NCI-H748 (cell line): ENCODE results near the gene OR1A2.
"Not testable (repeated sequence)": the region's sequence is repeated elsewhere in the genome, so short reads cannot be mapped to it uniquely, and the experiment has no call there.

Experiments
- DNase-seq: peaks from one replicate; lab custom pipeline; 2025; ENCODE audit not compliant: unreplicated experiment; lab: John Stamatoyannopoulos, UW

The OR1A2 gene, protein sequence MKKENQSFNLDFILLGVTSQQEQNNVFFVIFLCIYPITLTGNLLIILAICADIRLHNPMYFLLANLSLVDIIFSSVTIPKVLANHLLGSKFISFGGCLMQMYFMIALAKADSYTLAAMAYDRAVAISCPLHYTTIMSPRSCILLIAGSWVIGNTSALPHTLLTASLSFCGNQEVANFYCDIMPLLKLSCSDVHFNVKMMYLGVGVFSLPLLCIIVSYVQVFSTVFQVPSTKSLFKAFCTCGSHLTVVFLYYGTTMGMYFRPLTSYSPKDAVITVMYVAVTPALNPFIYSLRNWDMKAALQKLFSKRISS

DNA sequence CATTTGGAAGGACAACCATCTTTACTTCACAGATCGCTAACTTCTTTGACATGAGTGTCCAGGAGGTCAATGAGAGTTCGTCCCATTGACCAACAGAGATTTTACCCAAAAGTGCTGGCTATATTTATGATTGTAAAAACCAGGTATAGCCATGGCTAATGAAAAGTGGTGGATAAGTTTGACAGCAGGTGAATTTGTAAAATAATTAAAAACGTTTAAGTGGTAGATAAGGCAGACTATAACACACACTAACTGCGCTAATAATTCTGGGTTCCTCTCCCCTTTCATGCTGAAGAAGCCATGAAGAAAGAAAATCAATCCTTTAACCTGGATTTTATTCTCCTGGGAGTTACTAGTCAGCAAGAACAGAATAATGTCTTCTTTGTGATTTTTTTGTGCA lies at the start of gene OR1A2:
TSS of gene OR1A2 (plus strand) at position 301 of the 400 bp plus-strand sequence. CDS start at position 301, 0 bp downstream.
- DNase-seq: no peak

DNA sequence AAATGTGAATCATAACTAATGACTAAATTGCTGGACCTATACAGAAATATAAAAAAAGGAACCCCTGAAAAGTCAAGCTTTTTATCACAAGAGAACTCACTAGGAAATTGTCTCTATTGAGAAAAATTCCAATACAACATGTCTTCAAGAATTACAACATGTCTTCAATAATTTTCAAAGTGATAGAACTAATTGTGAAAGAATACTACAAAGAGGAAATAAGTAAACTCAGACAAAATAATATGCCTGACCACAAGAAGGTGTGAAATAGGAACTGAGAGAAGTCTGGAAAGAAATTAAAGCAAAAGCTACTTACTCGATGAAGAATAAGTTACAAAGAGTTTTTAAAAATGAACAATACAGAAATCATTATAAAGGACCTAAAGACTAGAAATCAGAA lies 40.1 kb upstream of the OR1A2 start:
- no peak for DNase-seq

DNA sequence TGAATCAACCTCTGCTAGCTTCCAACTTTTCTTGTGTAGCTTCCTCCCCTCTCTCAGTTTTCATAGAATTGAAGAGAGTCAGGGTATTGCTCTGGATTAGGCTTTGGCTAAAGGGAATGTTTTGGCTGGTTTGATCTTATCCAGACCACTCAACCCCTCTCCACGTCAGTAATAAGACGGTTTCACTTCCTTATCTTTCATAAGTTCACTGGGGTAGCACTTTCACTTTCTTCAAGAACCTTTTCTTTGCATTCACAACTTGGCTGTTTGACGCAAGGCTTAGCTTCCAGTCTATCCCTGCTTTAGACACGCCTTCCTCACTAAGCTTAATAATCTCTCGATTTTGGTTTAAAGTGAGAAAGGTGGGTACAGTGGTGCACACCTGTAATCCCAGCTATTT lies 29.7 kb upstream of the OR1A2 start:
- no peak for DNase-seq

DNA sequence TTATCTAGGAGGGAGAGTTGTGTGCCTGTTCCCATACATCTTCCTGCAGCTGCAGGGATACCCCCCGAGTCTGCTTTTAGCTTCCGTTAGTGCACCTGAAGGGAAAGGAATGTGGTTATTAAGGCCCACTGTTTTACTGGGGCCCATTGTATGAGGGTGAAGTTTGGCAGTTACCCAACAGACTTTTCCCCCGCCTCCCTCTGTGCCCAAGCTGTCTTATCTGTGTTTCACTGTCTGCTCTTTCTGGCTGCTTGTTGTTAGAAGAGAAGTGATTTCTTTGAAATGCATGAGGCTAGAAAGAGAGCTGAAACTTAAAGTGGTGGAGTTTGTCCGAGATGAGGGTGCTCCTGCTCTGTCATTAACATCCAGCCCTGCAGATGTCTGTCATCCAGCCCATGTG lies 7.4 kb upstream of the OR1A2 start:
- no peak for DNase-seq

DNA sequence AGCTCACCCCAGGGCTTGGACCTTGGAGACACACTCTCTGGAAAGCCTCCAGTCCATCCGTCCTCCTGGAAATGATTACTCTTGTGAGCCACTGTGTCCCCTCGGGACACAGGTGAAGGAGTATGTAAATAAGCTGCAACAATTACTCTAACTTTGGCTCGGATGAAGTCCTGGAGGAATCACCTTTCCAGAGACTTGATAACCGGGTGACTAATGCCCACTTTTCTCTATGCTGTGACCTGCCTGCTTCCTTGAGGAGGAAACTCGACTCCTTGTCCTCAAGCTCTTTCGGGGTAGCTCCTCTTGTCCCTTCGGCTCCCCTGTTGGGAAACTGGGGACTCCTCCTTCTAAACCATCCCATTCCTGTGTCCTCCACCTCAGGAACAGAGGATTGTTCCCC lies 10.0 kb downstream of the OR1A2 start, which contains the start of gene OR1A1:
TSS of gene OR1A1 (plus strand) at position 301 of the 400 bp plus-strand sequence. CDS start 7,954 bp downstream, outside the sequence.
- DNase-seq: no peak

DNA sequence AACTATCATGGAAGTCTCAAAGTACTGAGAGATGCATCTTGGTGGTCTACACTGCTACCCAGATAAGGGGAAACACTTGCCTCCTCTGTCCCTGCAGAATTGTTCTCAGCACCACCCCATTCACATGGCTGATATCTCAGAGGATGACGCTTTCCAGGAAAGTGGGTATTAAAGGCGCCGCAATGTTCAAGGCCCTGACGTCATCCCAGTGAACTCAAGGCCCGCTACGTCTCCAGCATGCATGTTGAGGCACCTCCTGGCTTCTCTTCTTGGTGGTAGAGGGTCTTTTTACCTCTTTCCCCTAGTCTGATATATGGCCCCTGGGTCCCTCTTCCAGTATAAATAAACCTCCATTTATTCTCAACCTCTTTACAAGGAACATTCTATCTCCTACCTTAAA lies 11.2 kb downstream of the OR1A2 start:
- no peak for DNase-seq

DNA sequence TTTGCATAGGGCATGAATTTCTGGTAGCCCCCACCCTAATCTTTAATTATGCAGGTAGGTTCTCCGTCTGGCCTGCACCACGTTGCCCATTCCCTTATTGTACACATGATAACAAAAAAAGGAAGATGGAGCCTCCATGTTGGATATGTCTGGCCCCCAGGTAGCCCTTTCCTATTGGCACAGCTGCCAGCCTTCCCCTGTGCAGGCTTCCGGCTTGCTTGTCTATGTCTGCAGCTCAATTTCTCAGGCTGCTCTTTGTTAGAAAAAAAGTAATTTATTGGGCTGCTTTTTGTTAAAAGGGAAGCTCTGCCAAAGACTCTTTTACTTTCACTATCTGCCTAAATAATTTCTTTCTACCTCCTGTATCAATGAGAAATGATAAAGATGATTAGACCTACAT lies 15.7 kb downstream of the OR1A2 start:
- no peak for DNase-seq

DNA sequence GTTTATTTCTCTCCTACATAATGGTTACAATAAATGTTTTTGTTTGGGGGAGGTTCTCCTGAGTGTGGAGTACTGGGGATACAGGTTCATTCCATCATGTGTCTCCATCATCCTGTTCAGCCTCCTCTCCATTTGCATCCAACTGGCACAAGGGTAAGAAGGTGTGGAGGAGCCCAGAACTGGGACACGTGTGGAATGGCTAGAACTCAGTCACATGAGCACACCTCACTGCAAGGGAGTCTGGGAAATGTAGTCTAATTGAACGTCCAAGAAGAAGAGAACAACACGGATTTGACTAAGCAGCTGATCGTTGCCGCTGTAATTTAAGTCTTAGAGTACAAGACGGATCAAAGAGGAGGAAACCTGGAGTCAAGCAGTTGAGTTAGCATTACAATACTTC lies 16.3 kb downstream of the OR1A2 start:
- no peak for DNase-seq

DNA sequence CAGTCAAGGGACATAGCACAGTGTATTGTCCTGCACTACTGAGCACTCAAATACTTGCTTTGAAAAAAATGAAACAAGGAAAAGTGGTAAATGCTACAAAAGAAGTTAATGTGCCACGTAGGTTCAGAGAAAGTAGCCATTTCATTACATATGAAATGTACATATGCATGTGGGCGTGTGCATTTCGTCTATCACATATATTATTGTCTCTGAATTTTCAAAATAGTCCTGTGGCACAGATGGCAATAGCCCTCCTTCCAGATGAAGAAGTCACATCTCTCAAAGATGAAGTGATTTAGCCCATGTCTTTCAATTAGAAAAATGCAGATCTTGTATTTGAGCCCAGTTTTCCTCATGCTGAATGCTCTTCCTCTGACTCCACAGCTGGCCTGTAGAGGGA lies 22.7 kb downstream of the OR1A2 start:
- DNase-seq: not testable (repeated sequence)

DNA sequence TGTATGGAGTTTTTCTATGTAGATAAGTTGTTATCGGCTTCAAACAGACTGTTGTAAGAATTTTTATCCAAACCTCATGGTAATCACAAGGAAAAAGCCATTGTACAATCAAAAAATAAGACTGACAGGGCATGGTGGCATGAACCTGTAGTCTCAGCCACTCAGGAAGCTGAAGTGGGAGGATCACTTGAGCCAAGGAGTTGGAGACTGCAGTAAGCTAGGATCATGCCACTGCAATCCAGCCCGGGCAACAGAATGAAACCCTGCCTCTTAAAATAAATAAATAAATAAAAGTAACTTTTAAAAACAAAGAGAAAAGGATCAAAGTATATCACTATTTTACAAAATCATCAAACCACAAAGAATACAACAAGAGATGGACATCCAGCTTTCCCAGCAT lies 24.5 kb downstream of the OR1A2 start:
- DNase-seq: no peak

DNA sequence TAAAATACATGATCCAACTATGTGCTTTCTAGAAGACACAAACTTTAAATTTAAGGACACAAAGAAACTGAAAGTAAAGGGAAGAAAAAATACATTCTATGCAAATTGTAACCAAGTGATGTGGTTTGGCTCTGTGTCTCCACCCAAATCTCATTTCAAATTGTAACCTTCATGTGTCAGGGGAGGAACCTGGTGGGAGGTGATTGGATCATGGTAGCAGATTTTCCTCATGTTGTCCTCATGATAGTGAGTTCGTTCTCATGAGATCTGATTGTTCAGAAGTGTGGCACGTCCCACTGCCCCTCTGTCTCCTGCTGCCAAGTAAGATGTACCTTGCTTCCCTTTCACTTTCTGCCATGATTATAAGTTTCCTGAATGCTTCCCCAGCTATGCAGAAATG lies 25.2 kb downstream of the OR1A2 start:
- DNase-seq: no peak

DNA sequence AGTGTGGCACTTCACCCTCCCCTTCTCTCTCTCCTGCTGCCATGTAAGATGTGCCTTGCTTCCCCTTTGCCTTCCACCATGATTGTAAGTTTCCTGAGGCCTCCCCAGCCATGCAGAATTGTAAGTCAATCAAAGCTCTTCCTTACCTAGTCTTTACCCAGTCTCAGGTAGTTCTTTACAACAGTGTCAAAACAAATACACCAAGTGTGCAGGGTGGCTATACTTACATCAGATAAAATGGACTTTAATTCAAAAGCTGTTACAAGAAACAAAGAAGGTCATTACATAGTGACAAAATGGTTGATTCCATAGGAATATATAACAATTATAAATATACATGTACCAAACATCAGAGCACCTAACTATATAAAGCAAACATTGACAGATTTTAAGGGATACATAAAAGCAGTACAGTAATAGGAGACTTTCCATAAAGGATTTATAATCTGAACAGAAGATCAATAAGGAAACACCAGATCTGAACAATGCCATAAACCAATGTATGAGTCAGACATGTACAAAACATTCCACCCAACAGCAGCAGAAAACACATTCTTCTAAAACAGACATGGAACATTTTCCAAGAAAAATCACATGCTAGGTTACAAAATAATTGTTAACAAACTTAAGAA lies 27.5 kb downstream of the OR1A2 start:
- not testable (repeated sequence) for DNase-seq

DNA sequence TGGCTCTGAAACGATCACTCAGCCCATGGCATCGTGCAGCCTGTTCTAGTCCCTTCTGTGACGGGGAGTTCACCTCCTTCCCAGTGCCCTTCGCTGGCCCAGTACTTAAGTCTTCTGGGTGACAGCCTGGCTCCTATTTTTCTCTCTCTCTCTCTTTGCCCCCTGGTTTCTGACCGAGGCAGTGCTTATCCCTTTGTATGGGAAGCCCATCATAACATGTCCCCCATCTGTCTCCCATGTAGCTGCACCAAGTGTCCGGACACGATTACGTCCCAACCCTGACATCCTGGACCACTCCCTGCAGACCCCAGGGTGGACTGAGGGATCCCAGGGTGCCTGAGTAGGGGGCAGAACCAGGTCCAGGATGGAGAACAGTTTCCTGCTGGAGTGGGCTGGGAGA lies 35.0 kb downstream of the OR1A2 start:
- DNase-seq: not testable (repeated sequence)

DNA sequence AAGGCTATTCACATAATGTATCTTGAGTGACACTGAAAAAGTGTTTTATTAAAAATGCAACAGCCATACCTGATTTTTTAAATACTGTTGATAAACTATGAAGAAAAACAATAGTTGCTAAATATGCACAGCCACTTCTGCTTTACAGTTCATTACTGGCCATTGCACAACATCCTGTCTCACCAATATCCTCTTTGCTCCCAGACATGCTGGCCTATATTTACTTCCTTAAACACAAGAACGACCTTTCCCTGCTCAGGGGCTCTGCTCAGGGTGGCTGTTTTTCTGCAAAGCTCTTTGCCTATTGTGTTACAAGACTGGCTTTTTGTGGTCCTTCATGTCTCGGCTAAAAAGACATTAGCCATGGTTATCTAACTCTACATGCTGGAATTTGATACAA lies 41.4 kb downstream of the OR1A2 start:
- not testable (repeated sequence) for DNase-seq

DNA sequence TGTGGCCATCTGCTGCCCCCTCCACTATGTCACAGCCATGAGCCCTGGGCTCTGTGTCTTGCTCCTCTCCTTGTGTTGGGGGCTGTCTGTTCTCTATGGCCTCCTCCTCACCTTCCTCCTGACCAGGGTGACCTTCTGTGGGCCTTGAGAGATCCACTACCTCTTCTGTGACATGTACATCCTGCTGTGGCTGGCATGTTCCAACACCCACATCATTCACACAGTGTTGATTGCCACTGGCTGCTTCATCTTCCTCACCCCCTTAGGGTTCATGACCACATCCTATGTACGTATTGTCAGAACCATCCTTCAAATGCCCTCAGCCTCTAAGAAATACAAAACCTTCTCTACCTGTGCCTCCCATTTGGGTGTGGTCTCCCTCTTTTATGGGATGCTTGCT lies 43.7 kb downstream of the OR1A2 start:
- not testable (repeated sequence) for DNase-seq

DNA sequence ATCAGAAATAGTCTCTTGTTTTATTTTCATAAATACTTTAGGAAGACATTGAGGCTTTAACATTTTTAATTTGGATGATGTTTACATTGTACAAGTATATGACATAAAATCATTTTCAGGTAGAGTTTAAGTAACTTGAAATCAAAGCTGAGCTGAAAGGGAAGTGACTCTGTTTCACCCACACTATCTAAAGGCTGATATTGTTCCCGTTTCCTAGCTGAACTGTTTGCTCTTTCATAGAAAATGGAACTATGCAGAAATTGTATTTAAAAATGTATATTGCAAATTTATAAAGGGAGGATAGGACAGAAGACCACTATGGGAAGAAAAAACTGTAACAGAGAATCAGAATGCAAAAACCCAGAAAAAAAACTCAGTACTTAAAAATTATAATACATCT lies 47.5 kb downstream of the OR1A2 start:
- not testable (repeated sequence) for DNase-seq
